WTC11 (cell line): ENCODE results near the gene SCN4A. TPM values are rescaled to one million over a fixed set of nuclear protein-coding genes. Genes with fewer than 3 reads are reported as not detected.

ENCODE experiments used
- ATAC-seq: fragments of 200-7000 bp; cut with Tn5 transposase; 2 replicates; pipeline ENCODE4 v1.10.0; 2021; ENCODE audit warnings: mild to moderate bottlenecking, moderate library complexity
- CTCF ChIA-PET: fragments of 300-600 bp; sonication (Branson Sonifier 250); formaldehyde crosslinking; loops from one replicate; lab custom pipeline; 2021; ENCODE audit warnings: antibody characterized with exemption; lab: Charles Lee
- POLR2A ChIA-PET: fragments of 350-600 bp; sonication (Branson Sonifier 250); formaldehyde crosslinking; loops from one replicate; lab custom pipeline; 2021; ENCODE audit warnings: antibody characterized with exemption; lab: Charles Lee
- DNase-seq: peaks from one replicate; pipeline ENCODE4 v3.0.0; 2021; ENCODE audit warnings: low spot score
- H3K27ac Mint-ChIP-seq: 2 replicates; pipeline ENCODE4 v1.8.0; 2021; ENCODE audit warnings: mixed read lengths
- H3K27me3 Mint-ChIP-seq: 2 replicates; pipeline ENCODE4 v1.8.0; 2021; ENCODE audit warnings: low read depth, mild to moderate bottlenecking, moderate library complexity, mixed read lengths
- H3K36me3 Mint-ChIP-seq: 2 replicates; pipeline ENCODE4 v1.8.0; 2021; ENCODE audit warnings: mixed read lengths
- H3K4me1 Mint-ChIP-seq: 2 replicates; pipeline ENCODE4 v1.8.0; 2022; ENCODE audit warnings: mixed read lengths
- H3K4me3 Mint-ChIP-seq: 2 replicates; pipeline ENCODE4 v1.8.0; 2021; ENCODE audit warnings: mild to moderate bottlenecking, moderate library complexity, mixed read lengths
- H3K9me3 Mint-ChIP-seq: 2 replicates; pipeline ENCODE4 v1.8.0; 2021; ENCODE audit warnings: mixed read lengths
- JAZF1 ChIP-seq: fragments of 250-450 bp; sonication (Bioruptor Pico); IDR thresholded peaks from 2 replicates; pipeline ENCODE4 v1.9.0; 2021; ENCODE audit warnings: moderate library complexity, mild to moderate bottlenecking, inconsistent platforms
- NFATC4 ChIP-seq: fragments of 250-450 bp; sonication (Bioruptor Pico); IDR thresholded peaks from 2 replicates; pipeline ENCODE4 v1.9.0; 2021; ENCODE audit warnings: mild to moderate bottlenecking
- NFYB ChIP-seq: sonication (generic); formaldehyde crosslinking; conservative IDR thresholded peaks from 2 replicates; pipeline ENCODE4 v1.8.0; 2022; ENCODE audit warnings: low read depth, missing genetic modification reagents
- SMAD4 ChIP-seq: sonication (generic); formaldehyde crosslinking; IDR thresholded peaks from 2 replicates; pipeline ENCODE4 v1.8.0; 2022; ENCODE audit warnings: mild to moderate bottlenecking, missing genetic modification reagents
- ZNF671 ChIP-seq: fragments of 250-450 bp; sonication (Bioruptor Pico); IDR thresholded peaks from 2 replicates; pipeline ENCODE4 v1.8.0; 2021; ENCODE audit warnings: mild to moderate bottlenecking
- total RNA-seq: library from RNA; stranded (reverse); gene quantifications from 3 replicates; pipeline ENCODE4 v1.2.3, GENCODE V29; 2021
- TF ChIP-seq, protein P1 (sequence below): sonication (generic); formaldehyde crosslinking; IDR thresholded peaks from 2 replicates; pipeline ENCODE4 v1.8.0; 2023; ENCODE audit warnings: missing genetic modification reagents
- TF ChIP-seq, protein P2 (sequence below): sonication (generic); formaldehyde crosslinking; IDR thresholded peaks from 2 replicates; pipeline ENCODE4 v1.8.0; 2023; ENCODE audit warnings: missing genetic modification reagents, mild to moderate bottlenecking, borderline replicate concordance
- TF ChIP-seq, protein P3 (sequence below): sonication (generic); formaldehyde crosslinking; IDR thresholded peaks from 2 replicates; pipeline ENCODE4 v1.8.0; 2023; ENCODE audit warnings: mild to moderate bottlenecking, missing genetic modification reagents
- TF ChIP-seq, protein P4 (sequence below): sonication (generic); formaldehyde crosslinking; IDR thresholded peaks from 2 replicates; pipeline ENCODE4 v1.8.0; 2022; ENCODE audit warnings: missing genetic modification reagents
- TF ChIP-seq, protein P5 (sequence below): sonication (generic); formaldehyde crosslinking; conservative IDR thresholded peaks from 2 replicates; pipeline ENCODE4 v1.8.1; 2023; ENCODE audit warnings: mild to moderate bottlenecking, low read depth, missing genetic modification reagents, moderate library complexity
- TF ChIP-seq, protein P6 (sequence below): fragments of 250-450 bp; sonication (Bioruptor Pico); IDR thresholded peaks from 2 replicates; pipeline ENCODE4 v1.9.0; 2021; ENCODE audit warnings: mild to moderate bottlenecking
- TF ChIP-seq, protein P7 (sequence below): sonication (generic); formaldehyde crosslinking; conservative IDR thresholded peaks from 2 replicates; pipeline ENCODE4 v1.8.1; 2022; ENCODE audit warnings: mild to moderate bottlenecking, missing genetic modification reagents
- TF ChIP-seq, protein P8 (sequence below): fragments of 250-450 bp; sonication (Bioruptor Pico); IDR thresholded peaks from 2 replicates; pipeline ENCODE4 v1.9.0; 2021; ENCODE audit warnings: mild to moderate bottlenecking

SCN4A gene
- total RNA-seq, 1 experiment from 2014 or later = 5.8 TPM

DNA sequence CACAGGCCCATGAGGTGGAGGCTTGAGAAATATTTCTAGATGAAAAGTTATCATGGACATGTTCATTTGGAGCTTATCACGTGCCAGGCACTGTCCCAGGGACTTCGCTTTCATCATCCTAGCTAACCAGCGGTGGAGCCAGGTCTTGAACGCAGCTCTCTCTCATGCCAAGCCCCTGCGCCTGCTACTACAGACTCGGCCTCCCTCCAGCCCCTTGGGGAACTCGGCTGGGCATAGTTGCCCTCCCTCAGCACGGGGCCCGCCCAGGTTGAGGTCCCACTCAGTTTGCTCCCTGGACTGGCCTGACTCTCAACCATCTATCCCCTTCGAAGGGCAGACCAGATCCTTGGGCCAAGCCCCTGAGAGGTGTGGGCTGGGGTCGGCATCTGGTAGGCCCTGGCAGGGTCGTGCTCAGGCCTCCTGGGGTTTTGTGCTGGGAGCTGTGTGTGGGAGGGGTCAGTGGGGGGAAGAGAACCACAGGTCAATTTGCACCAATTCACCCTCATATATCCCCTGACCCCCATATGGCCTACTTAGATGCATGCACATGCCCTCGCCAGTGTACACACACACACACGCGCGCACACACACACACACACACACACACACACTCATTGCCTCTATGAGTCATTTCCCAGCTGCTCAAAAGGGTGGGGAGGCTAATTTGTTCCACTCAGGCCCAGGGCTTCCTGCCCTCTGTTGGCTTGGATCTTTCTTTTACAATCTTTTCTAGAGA, 12.1 kb upstream of the SCN4A start:
- peaks cover 15% of the 10 kb centered on the region for H3K4me1 Mint-ChIP-seq
- no peak overlapping the region for H3K4me3 Mint-ChIP-seq
- TF ChIP-seq ZNF671 = no peak
- TF ChIP-seq, protein P1, sequence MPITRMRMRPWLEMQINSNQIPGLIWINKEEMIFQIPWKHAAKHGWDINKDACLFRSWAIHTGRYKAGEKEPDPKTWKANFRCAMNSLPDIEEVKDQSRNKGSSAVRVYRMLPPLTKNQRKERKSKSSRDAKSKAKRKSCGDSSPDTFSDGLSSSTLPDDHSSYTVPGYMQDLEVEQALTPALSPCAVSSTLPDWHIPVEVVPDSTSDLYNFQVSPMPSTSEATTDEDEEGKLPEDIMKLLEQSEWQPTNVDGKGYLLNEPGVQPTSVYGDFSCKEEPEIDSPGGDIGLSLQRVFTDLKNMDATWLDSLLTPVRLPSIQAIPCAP = no peak
- TF ChIP-seq JAZF1 (CRISPR knock-in tag) = no peak
- TF ChIP-seq, protein P2, sequence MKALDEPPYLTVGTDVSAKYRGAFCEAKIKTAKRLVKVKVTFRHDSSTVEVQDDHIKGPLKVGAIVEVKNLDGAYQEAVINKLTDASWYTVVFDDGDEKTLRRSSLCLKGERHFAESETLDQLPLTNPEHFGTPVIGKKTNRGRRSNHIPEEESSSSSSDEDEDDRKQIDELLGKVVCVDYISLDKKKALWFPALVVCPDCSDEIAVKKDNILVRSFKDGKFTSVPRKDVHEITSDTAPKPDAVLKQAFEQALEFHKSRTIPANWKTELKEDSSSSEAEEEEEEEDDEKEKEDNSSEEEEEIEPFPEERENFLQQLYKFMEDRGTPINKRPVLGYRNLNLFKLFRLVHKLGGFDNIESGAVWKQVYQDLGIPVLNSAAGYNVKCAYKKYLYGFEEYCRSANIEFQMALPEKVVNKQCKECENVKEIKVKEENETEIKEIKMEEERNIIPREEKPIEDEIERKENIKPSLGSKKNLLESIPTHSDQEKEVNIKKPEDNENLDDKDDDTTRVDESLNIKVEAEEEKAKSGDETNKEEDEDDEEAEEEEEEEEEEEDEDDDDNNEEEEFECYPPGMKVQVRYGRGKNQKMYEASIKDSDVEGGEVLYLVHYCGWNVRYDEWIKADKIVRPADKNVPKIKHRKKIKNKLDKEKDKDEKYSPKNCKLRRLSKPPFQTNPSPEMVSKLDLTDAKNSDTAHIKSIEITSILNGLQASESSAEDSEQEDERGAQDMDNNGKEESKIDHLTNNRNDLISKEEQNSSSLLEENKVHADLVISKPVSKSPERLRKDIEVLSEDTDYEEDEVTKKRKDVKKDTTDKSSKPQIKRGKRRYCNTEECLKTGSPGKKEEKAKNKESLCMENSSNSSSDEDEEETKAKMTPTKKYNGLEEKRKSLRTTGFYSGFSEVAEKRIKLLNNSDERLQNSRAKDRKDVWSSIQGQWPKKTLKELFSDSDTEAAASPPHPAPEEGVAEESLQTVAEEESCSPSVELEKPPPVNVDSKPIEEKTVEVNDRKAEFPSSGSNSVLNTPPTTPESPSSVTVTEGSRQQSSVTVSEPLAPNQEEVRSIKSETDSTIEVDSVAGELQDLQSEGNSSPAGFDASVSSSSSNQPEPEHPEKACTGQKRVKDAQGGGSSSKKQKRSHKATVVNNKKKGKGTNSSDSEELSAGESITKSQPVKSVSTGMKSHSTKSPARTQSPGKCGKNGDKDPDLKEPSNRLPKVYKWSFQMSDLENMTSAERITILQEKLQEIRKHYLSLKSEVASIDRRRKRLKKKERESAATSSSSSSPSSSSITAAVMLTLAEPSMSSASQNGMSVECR (CRISPR knock-in tag) = no peak
- TF ChIP-seq, protein P3, sequence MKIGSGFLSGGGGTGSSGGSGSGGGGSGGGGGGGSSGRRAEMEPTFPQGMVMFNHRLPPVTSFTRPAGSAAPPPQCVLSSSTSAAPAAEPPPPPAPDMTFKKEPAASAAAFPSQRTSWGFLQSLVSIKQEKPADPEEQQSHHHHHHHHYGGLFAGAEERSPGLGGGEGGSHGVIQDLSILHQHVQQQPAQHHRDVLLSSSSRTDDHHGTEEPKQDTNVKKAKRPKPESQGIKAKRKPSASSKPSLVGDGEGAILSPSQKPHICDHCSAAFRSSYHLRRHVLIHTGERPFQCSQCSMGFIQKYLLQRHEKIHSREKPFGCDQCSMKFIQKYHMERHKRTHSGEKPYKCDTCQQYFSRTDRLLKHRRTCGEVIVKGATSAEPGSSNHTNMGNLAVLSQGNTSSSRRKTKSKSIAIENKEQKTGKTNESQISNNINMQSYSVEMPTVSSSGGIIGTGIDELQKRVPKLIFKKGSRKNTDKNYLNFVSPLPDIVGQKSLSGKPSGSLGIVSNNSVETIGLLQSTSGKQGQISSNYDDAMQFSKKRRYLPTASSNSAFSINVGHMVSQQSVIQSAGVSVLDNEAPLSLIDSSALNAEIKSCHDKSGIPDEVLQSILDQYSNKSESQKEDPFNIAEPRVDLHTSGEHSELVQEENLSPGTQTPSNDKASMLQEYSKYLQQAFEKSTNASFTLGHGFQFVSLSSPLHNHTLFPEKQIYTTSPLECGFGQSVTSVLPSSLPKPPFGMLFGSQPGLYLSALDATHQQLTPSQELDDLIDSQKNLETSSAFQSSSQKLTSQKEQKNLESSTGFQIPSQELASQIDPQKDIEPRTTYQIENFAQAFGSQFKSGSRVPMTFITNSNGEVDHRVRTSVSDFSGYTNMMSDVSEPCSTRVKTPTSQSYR = no peak
- no peak for ATAC-seq
- peaks cover 4% of the 10 kb centered on the region; the same call in 1 of the 2 replicates for H3K27me3 Mint-ChIP-seq
- CTCF ChIA-PET = interaction anchor here (0.6 to 3.8 kb wide), 21 partner anchors 9 to 149 kb away, joined by 3 to 26 read pairs (median 7); partner anchors contain the start of genes CSHL1, GH1, GH2 and PRR29
- POLR2A ChIA-PET = no interaction called here
- DNase-seq = no peak
- H3K9me3 Mint-ChIP-seq = peaks cover 16% of the 10 kb centered on the region
- no peak overlapping the region for H3K27ac Mint-ChIP-seq
- H3K36me3 Mint-ChIP-seq = peaks cover 10% of the 10 kb centered on the region

DNA sequence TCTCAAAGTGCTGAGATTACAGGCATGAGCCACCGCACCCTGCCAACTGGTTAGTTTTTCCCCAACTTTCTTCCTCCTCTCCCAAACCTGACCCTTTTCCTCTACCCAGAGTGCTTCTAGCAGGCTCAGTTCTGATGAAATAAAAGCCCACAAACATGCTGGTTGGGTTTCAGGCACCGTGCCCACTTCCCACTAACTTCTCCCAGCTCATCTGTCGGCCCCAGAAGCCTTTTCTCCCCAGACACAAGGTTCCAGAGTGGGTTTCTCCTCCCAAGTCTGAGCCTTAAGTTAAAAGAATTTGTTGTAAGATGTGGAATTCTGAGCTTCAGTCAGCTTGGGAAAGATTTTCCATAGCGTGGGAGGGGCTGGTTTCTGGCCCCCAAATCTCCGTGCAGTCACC, 11.5 kb upstream of the SCN4A start:
- peaks cover 10% of the 10 kb centered on the region for H3K36me3 Mint-ChIP-seq
- peaks cover 16% of the 10 kb centered on the region for H3K9me3 Mint-ChIP-seq
- H3K27me3 Mint-ChIP-seq = peaks cover 4% of the 10 kb centered on the region; the same call in 1 of the 2 replicates
- H3K4me1 Mint-ChIP-seq = peaks cover 10% of the 10 kb centered on the region
- no peak for ATAC-seq
- DNase-seq = no peak
- ChIA-PET CTCF (interaction anchor here (0.7 to 2.9 kb wide), 7 partner anchors 33 to 77 kb away, joined by 3 to 26 read pairs (median 4); partner anchors contain the start of gene GH1), POLR2A (no interaction called here)
- no peak overlapping the region for H3K4me3 Mint-ChIP-seq
- H3K27ac Mint-ChIP-seq = no peak overlapping the region
- TF ChIP-seq, protein P4, sequence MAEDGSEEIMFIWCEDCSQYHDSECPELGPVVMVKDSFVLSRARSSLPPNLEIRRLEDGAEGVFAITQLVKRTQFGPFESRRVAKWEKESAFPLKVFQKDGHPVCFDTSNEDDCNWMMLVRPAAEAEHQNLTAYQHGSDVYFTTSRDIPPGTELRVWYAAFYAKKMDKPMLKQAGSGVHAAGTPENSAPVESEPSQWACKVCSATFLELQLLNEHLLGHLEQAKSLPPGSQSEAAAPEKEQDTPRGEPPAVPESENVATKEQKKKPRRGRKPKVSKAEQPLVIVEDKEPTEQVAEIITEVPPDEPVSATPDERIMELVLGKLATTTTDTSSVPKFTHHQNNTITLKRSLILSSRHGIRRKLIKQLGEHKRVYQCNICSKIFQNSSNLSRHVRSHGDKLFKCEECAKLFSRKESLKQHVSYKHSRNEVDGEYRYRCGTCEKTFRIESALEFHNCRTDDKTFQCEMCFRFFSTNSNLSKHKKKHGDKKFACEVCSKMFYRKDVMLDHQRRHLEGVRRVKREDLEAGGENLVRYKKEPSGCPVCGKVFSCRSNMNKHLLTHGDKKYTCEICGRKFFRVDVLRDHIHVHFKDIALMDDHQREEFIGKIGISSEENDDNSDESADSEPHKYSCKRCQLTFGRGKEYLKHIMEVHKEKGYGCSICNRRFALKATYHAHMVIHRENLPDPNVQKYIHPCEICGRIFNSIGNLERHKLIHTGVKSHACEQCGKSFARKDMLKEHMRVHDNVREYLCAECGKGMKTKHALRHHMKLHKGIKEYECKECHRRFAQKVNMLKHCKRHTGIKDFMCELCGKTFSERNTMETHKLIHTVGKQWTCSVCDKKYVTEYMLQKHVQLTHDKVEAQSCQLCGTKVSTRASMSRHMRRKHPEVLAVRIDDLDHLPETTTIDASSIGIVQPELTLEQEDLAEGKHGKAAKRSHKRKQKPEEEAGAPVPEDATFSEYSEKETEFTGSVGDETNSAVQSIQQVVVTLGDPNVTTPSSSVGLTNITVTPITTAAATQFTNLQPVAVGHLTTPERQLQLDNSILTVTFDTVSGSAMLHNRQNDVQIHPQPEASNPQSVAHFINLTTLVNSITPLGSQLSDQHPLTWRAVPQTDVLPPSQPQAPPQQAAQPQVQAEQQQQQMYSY (CRISPR knock-in tag) = no peak
- TF ChIP-seq, protein P5, sequence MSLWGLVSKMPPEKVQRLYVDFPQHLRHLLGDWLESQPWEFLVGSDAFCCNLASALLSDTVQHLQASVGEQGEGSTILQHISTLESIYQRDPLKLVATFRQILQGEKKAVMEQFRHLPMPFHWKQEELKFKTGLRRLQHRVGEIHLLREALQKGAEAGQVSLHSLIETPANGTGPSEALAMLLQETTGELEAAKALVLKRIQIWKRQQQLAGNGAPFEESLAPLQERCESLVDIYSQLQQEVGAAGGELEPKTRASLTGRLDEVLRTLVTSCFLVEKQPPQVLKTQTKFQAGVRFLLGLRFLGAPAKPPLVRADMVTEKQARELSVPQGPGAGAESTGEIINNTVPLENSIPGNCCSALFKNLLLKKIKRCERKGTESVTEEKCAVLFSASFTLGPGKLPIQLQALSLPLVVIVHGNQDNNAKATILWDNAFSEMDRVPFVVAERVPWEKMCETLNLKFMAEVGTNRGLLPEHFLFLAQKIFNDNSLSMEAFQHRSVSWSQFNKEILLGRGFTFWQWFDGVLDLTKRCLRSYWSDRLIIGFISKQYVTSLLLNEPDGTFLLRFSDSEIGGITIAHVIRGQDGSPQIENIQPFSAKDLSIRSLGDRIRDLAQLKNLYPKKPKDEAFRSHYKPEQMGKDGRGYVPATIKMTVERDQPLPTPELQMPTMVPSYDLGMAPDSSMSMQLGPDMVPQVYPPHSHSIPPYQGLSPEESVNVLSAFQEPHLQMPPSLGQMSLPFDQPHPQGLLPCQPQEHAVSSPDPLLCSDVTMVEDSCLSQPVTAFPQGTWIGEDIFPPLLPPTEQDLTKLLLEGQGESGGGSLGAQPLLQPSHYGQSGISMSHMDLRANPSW (CRISPR knock-in tag) = no peak
- TF ChIP-seq, protein P1 = no peak
- TF ChIP-seq NFYB (CRISPR knock-in tag) (no peak), SMAD4 (CRISPR knock-in tag) (no peak), NFATC4 (CRISPR knock-in tag) (no peak)
- TF ChIP-seq, protein P6, sequence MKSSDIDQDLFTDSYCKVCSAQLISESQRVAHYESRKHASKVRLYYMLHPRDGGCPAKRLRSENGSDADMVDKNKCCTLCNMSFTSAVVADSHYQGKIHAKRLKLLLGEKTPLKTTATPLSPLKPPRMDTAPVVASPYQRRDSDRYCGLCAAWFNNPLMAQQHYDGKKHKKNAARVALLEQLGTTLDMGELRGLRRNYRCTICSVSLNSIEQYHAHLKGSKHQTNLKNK (CRISPR knock-in tag) = no peak
- TF ChIP-seq, protein P7, sequence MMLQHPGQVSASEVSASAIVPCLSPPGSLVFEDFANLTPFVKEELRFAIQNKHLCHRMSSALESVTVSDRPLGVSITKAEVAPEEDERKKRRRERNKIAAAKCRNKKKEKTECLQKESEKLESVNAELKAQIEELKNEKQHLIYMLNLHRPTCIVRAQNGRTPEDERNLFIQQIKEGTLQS = no peak
- TF ChIP-seq, protein P8, sequence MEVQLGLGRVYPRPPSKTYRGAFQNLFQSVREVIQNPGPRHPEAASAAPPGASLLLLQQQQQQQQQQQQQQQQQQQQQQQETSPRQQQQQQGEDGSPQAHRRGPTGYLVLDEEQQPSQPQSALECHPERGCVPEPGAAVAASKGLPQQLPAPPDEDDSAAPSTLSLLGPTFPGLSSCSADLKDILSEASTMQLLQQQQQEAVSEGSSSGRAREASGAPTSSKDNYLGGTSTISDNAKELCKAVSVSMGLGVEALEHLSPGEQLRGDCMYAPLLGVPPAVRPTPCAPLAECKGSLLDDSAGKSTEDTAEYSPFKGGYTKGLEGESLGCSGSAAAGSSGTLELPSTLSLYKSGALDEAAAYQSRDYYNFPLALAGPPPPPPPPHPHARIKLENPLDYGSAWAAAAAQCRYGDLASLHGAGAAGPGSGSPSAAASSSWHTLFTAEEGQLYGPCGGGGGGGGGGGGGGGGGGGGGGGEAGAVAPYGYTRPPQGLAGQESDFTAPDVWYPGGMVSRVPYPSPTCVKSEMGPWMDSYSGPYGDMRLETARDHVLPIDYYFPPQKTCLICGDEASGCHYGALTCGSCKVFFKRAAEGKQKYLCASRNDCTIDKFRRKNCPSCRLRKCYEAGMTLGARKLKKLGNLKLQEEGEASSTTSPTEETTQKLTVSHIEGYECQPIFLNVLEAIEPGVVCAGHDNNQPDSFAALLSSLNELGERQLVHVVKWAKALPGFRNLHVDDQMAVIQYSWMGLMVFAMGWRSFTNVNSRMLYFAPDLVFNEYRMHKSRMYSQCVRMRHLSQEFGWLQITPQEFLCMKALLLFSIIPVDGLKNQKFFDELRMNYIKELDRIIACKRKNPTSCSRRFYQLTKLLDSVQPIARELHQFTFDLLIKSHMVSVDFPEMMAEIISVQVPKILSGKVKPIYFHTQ (CRISPR knock-in tag) = no peak
